Glutamatergic neuron (in vitro differentiated cells): Measurements from ENCODE around the gene EPHB2. TPM values are rescaled to one million over a fixed set of nuclear protein-coding genes. Genes with fewer than 3 reads are reported as not detected.

ENCODE experiments used
- DNase-seq: peaks from one replicate; pipeline ENCODE4 v3.0.0; 2022
- H3K27ac Mint-ChIP-seq: one replicate; pipeline ENCODE4 v1.8.0; 2020; ENCODE audit warnings: mild to moderate bottlenecking, mixed read lengths, inconsistent platforms; ENCODE audit not compliant: unreplicated experiment
- H3K27me3 Mint-ChIP-seq: one replicate; pipeline ENCODE4 v1.8.0; 2020; ENCODE audit warnings: mild to moderate bottlenecking, moderate library complexity, mixed read lengths, inconsistent platforms; ENCODE audit not compliant: unreplicated experiment
- H3K36me3 Mint-ChIP-seq: one replicate; pipeline ENCODE4 v1.8.0; 2020; ENCODE audit warnings: mild to moderate bottlenecking, mixed read lengths, inconsistent platforms; ENCODE audit not compliant: unreplicated experiment
- H3K4me1 Mint-ChIP-seq: one replicate; pipeline ENCODE4 v1.8.0; 2020; ENCODE audit warnings: mild to moderate bottlenecking, low read depth, mixed read lengths, inconsistent platforms; ENCODE audit not compliant: unreplicated experiment
- H3K4me3 Mint-ChIP-seq: one replicate; pipeline ENCODE4 v1.8.0; 2020; ENCODE audit warnings: mild to moderate bottlenecking, mixed read lengths, inconsistent platforms; ENCODE audit not compliant: unreplicated experiment
- H3K9me3 Mint-ChIP-seq: one replicate; pipeline ENCODE4 v1.8.0; 2020; ENCODE audit warnings: mild to moderate bottlenecking, moderate library complexity, mixed read lengths, inconsistent platforms; ENCODE audit not compliant: unreplicated experiment
- total RNA-seq: library from RNA; stranded (reverse); fragmentation: NEBNext Ultra II Directional; extraction: Animal tissue kit (Norgen Biotek cat#: 25700); gene quantifications from one replicate; pipeline ENCODE4 v1.2.1, GENCODE V29; 2021; ENCODE audit not compliant: unreplicated experiment
- TF ChIP-seq, protein P1 (sequence below): fragments of 200-600 bp; sonication (generic); IDR thresholded peaks from one replicate; pipeline ENCODE4 v1.5.0; 2021; ENCODE audit not compliant: partially characterized antibody, unreplicated experiment

Gene EPHB2
- total RNA-seq, 1 donor from 2014 or later, result 93.0 TPM

DNA sequence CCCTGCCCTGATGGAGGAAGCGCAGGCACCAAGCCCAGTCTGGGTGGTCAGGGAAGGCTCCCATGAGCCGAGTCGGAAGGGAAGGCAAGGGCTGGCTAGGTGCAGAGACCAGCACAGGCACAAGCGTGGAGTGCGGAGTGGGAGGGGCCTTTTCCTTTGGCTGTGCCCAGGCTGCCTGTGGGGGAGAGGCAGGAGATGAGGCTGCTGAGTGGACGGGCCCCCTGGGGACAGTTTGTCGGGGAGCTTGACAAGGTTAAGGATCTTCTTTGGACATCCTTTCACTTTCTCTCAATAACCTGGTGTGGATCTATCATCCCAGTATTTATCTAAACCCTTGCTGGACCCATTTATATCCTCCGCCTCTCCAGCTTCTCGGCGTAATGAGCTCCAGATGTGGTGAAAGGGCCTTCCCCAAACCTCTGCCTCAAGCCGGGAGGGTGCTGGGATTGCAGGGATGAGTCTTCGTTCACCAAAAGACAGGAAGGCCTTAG is 42.9 kb downstream of the EPHB2 start:
- TF ChIP-seq, protein P1, sequence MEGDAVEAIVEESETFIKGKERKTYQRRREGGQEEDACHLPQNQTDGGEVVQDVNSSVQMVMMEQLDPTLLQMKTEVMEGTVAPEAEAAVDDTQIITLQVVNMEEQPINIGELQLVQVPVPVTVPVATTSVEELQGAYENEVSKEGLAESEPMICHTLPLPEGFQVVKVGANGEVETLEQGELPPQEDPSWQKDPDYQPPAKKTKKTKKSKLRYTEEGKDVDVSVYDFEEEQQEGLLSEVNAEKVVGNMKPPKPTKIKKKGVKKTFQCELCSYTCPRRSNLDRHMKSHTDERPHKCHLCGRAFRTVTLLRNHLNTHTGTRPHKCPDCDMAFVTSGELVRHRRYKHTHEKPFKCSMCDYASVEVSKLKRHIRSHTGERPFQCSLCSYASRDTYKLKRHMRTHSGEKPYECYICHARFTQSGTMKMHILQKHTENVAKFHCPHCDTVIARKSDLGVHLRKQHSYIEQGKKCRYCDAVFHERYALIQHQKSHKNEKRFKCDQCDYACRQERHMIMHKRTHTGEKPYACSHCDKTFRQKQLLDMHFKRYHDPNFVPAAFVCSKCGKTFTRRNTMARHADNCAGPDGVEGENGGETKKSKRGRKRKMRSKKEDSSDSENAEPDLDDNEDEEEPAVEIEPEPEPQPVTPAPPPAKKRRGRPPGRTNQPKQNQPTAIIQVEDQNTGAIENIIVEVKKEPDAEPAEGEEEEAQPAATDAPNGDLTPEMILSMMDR, result no peak
- no peaks in the 10 kb centered on the region for H3K9me3 Mint-ChIP-seq
- no peak overlapping the region for H3K4me3 Mint-ChIP-seq
- no peak for DNase-seq
- H3K36me3 Mint-ChIP-seq, result no peaks in the 10 kb centered on the region
- H3K4me1 Mint-ChIP-seq, result no peaks in the 10 kb centered on the region
- peaks cover 3% of the 10 kb centered on the region for H3K27me3 Mint-ChIP-seq
- no peak overlapping the region for H3K27ac Mint-ChIP-seq

DNA sequence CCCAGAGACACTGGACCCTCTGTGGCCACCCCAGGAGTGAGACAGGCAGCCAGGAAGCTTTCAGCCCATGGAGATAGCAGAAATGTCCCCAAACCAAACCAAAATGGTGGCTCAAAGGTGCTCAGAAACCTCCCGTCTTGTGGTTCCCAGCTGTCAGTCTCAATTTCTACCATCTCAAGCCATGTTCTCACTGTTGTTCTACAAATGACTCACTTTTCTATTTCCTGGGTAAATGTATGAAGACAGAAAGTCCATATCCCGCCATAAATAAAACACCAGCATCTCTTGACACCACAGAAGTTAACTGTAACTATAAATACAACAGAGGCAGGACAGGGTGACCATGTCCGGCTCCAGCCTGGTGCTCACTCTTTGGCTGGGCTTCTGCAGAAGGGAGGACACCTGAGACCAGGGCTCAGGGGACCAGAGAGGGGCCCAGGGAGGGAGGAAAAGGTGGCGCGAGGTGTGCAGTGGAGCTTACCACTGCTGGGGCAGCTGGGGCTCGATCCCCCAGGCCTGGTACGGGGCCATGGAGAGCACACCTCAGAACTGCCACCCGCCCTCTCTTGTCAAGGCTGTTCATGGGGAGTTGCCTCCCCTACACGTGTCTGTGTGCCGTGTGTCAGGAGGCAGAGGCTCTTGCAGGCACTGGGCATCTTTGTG is 43.6 kb downstream of the EPHB2 start:
- no peak overlapping the region for H3K27ac Mint-ChIP-seq
- H3K4me1 Mint-ChIP-seq, result no peaks in the 10 kb centered on the region
- H3K9me3 Mint-ChIP-seq, result peaks cover 2% of the 10 kb centered on the region
- H3K36me3 Mint-ChIP-seq, result no peaks in the 10 kb centered on the region
- H3K4me3 Mint-ChIP-seq, result no peak overlapping the region
- H3K27me3 Mint-ChIP-seq, result peaks cover 3% of the 10 kb centered on the region
- DNase-seq, result no peak
- TF ChIP-seq, protein P1, result no peak

DNA sequence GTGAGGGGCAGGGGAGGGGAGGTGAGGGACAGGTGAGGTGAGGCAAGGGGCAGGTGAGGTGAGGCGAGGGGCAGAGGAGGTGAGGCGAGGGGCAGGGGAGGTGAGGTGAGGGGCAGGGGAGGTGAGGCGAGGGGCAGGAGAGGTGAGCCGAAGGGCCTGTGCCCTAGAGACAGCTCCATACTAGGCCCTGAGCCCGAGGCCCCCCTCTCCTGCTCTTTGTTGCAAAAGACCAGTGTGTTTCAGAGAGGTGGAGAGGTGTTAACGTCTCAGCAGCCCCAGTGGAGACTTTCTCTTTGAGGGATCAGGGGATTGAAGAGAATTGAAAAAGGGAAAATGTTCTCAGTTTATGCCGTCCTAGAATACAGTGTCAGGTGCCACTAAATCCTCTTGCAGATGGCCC is 44.2 kb downstream of the EPHB2 start:
- Mint-ChIP-seq H3K27me3 (peaks cover 3% of the 10 kb centered on the region), H3K4me3 (no peak overlapping the region), H3K4me1 (no peaks in the 10 kb centered on the region), H3K9me3 (peaks cover 2% of the 10 kb centered on the region), H3K36me3 (no peaks in the 10 kb centered on the region), H3K27ac (no peak overlapping the region)
- no peak for DNase-seq
- TF ChIP-seq, protein P1, result no peak

DNA sequence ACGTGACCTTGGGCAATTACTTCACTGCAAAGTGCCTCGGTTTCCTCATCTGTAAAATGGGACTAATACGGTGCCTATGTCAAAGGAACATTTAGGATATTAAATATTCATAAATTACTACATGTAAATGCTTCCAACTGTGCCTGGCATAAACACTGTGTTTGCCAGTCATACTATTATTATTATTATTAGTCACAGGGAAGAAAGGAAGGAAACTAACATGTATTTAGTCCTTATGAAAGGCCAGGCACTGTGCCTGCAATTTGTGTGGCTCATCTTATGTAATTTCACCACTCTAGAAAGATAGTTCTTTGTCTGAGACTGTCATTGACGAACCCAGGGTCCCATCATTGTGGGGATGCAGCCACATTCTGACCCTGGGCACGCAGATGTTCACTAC is 45.0 kb downstream of the EPHB2 start:
- TF ChIP-seq, protein P1, result no peak
- H3K36me3 Mint-ChIP-seq, result no peaks in the 10 kb centered on the region
- peaks cover 2% of the 10 kb centered on the region for H3K9me3 Mint-ChIP-seq
- H3K27ac Mint-ChIP-seq, result no peak overlapping the region
- no peak overlapping the region for H3K4me3 Mint-ChIP-seq
- H3K4me1 Mint-ChIP-seq, result no peaks in the 10 kb centered on the region
- H3K27me3 Mint-ChIP-seq, result peaks cover 3% of the 10 kb centered on the region
- no peak for DNase-seq

DNA sequence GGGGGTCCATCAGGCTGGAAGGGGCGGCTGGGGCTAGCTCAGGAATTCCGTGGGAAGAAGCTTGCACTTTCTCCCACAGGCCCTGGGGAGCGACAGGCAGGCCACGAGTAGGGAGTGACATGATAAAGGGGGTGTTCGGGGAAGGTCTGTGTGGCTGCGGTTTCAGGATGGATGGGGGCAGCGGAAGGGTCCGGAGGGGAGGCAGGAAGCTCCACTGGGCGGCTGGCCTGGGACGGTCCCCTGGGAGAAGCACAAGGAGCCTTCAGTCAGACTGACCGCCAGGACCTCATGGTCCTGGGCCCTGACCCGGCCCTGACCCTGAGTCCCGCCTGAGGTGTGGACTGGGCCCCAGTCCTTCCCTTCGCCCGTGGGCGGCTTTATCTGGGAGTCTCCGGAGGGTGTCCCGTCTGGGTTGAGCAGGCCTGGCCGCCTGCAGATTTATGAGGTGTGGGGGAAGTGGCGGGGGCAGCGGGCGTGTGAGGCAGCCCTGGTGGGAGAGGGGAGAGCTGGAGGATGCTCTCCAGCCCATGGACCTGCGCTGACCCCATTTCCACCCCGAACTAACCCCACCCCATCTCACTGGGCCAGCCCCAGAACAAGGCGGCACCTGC is 45.6 kb downstream of the EPHB2 start:
- no peak for DNase-seq
- Mint-ChIP-seq H3K27me3 (peaks cover 3% of the 10 kb centered on the region), H3K27ac (no peak overlapping the region), H3K9me3 (peaks cover 2% of the 10 kb centered on the region), H3K36me3 (no peaks in the 10 kb centered on the region), H3K4me1 (peaks cover 3% of the 10 kb centered on the region), H3K4me3 (no peak overlapping the region)
- TF ChIP-seq, protein P1, result no peak
